PFSK-1 (cell line): Measurements from ENCODE around the gene ALPK3.

Experiments used
- FOXP2 ChIP-seq: optimal IDR thresholded peaks from 2 replicates; pipeline ENCODE3; 2011; ENCODE audit warnings: borderline replicate concordance, control low read depth, inconsistent platforms; ENCODE audit not compliant: insufficient read depth; ENCODE audit errors: extremely low read length, extremely low read depth
- POLR2AphosphoS5 ChIP-seq: IDR thresholded peaks from 2 replicates; pipeline ENCODE4 v1.6.1; 2012; ENCODE audit warnings: low read depth, mild to moderate bottlenecking, control low read depth, low read length, moderate library complexity
- REST ChIP-seq, 2 experiments: IDR thresholded peaks; 2 replicates each; pipeline versions ENCODE4 v1.6.1 to v1.8.0; 2011 to 2012; ENCODE audit warnings: low read depth in 2 of 2, low read length in 2 of 2, control low read depth in 1 of 2, inconsistent platforms in 1 of 2, mild to moderate bottlenecking in 1 of 2, moderate library complexity in 1 of 2; ENCODE audit not compliant: insufficient read depth in 1 of 2
- SIN3A ChIP-seq: IDR thresholded peaks from 2 replicates; pipeline ENCODE4 v1.6.1; 2012; ENCODE audit warnings: mild to moderate bottlenecking, low read length, moderate library complexity, borderline replicate concordance; ENCODE audit not compliant: insufficient read depth
- TAF1 ChIP-seq: IDR thresholded peaks from 2 replicates; pipeline ENCODE4 v1.6.1; 2012; ENCODE audit warnings: low read length, control low read depth, borderline replicate concordance; ENCODE audit not compliant: insufficient read depth

ALPK3 gene

GRCh38 chr15:84842781-84843180 lies 25.6 kb downstream of the ALPK3 start:
- TF ChIP-seq TAF1 (no peak), FOXP2 (no peak), POLR2AphosphoS5 (no peak), REST (IDR thresholded peaks at IDR 0.05; ENCODE audit: insufficient read depth in 1 of 2, low read depth in 2 of 2, low read length in 2 of 2) (no peak), SIN3A (no peak)

- TF ChIP-seq REST (IDR thresholded peaks at IDR 0.05; ENCODE audit: insufficient read depth in 1 of 2, low read depth in 2 of 2, low read length in 2 of 2) = no peak
- no peak for TF ChIP-seq POLR2AphosphoS5
- no peak for TF ChIP-seq FOXP2
- no peak for TF ChIP-seq SIN3A
- TF ChIP-seq TAF1 = no peak
Measured at GRCh38 chr15:84844964-84845363, 27.8 kb downstream of the ALPK3 start.

- TF ChIP-seq SIN3A (no peak), TAF1 (no peak), POLR2AphosphoS5 (no peak), REST (IDR thresholded peaks at IDR 0.05; ENCODE audit: insufficient read depth in 1 of 2, low read depth in 2 of 2, low read length in 2 of 2) (no peak), FOXP2 (no peak)
Measured at GRCh38 chr15:84846269-84846668, 29.1 kb downstream of the ALPK3 start.

GRCh38 chr15:84847382-84847781 lies 30.2 kb downstream of the ALPK3 start:
- TF ChIP-seq SIN3A = no peak
- no peak for TF ChIP-seq TAF1
- TF ChIP-seq FOXP2 = no peak
- TF ChIP-seq REST (IDR thresholded peaks at IDR 0.05; ENCODE audit: insufficient read depth in 1 of 2, low read depth in 2 of 2, low read length in 2 of 2) = no peak
- TF ChIP-seq POLR2AphosphoS5 = no peak

DNA sequence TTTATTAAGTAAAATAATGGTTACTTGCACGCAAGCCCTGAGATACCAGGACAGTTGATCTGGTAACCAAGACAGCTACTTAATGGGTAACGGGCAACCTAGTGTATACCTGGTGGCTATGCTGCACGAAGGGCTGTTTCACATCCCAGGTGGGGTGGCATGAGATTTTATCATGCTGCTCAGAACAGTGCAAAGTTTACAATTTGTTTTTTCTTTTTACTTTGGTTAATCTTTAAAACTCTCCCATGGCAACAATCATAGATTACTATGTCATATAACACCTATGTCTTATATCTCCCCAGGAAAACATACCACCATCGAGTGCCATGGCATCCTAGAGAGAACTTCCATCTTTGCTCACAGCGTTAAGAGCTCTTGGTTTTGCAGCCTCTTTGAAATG lies 35.1 kb downstream of the ALPK3 start:
- TF ChIP-seq SIN3A = no peak
- no peak for TF ChIP-seq POLR2AphosphoS5
- no peak for TF ChIP-seq REST (IDR thresholded peaks at IDR 0.05; ENCODE audit: insufficient read depth in 1 of 2, low read depth in 2 of 2, low read length in 2 of 2)
- no peak for TF ChIP-seq FOXP2
- no peak for TF ChIP-seq TAF1
